IMR-90 (cell line): ENCODE results near the gene MAP2K5. TPM values are rescaled to one million over a fixed set of nuclear protein-coding genes. Genes with fewer than 3 reads are reported as not detected.

ENCODE experiments used
- ATAC-seq: fragments of 200-7000 bp; cut with Tn5 transposase; 2 replicates; pipeline ENCODE4 v1.9.1; 2020; ENCODE audit warnings: low read depth, mild to moderate bottlenecking, moderate library complexity
- BruUV-seq: library from RNA; stranded (reverse); fragments of 400-500 nt; replicated peaks from 2 replicates; lab custom pipeline; 2021; lab: Mats Ljungman, UMichigan
- CTCF ChIA-PET: fragments of 300-600 bp; formaldehyde crosslinking; extraction: SDS; loops from one replicate; lab custom pipeline; 2021; ENCODE audit warnings: antibody characterized with exemption; lab: Yijun Ruan, JAX
- POLR2A ChIA-PET: fragments of 300-600 bp; sonication (Branson Sonifier 250); formaldehyde crosslinking; loops from one replicate; lab custom pipeline; 2022; ENCODE audit warnings: antibody characterized with exemption; ENCODE audit not compliant: unreplicated experiment; lab: Charles Lee
- DNase-seq: peaks from one replicate; pipeline ENCODE4 v3.0.0; 2013
- H2AFZ ChIP-seq: replicated peaks from 2 replicates; pipeline ENCODE3; 2013; ENCODE audit warnings: low read length, mild to moderate bottlenecking; ENCODE audit not compliant: poor library complexity
- H2AK5ac ChIP-seq: 2 replicates; pipeline ENCODE4 v1.6.1; 2013; ENCODE audit warnings: low read depth, low read length, inconsistent platforms
- H2AK9ac ChIP-seq: replicated peaks from 2 replicates; pipeline ENCODE3; 2013; ENCODE audit warnings: mild to moderate bottlenecking, low read depth, low read length, moderate library complexity; ENCODE audit not compliant: poor library complexity
- H2BK120ac ChIP-seq: 2 replicates; pipeline ENCODE4 v1.6.1; 2013; ENCODE audit warnings: low read depth, low read length, inconsistent platforms
- H2BK15ac ChIP-seq: 3 replicates; pipeline ENCODE4 v1.6.1; 2013; ENCODE audit warnings: low read depth, low read length, inconsistent platforms
- H2BK20ac ChIP-seq: 2 replicates; pipeline ENCODE4 v1.6.1; 2013; ENCODE audit warnings: low read depth, mild to moderate bottlenecking, inconsistent platforms, low read length, moderate library complexity
- H2BK5ac ChIP-seq: 2 replicates; pipeline ENCODE4 v1.6.1; 2013; ENCODE audit warnings: mild to moderate bottlenecking, low read depth, low read length, inconsistent platforms; ENCODE audit not compliant: poor library complexity, severe bottlenecking
- H3K14ac ChIP-seq: replicated peaks from 2 replicates; pipeline ENCODE4 v1.6.1; 2013; ENCODE audit warnings: low read depth, low read length, inconsistent platforms
- H3K18ac ChIP-seq: 2 replicates; pipeline ENCODE4 v1.6.1; 2013; ENCODE audit warnings: low read depth, low read length, control low read depth
- H3K23ac ChIP-seq: 2 replicates; pipeline ENCODE4 v1.6.1; 2013; ENCODE audit warnings: low read depth, low read length, inconsistent platforms
- H3K27ac ChIP-seq: 2 replicates; pipeline ENCODE4 v1.5.1; 2013; ENCODE audit warnings: mild to moderate bottlenecking, control low read depth, low read length; ENCODE audit not compliant: insufficient read depth
- H3K27me3 ChIP-seq: 2 replicates; pipeline ENCODE4 v1.6.1; 2013; ENCODE audit warnings: low read length; ENCODE audit not compliant: control insufficient read depth, insufficient read depth
- H3K36me3 ChIP-seq: 2 replicates; pipeline ENCODE4 v1.6.1; 2013; ENCODE audit warnings: low read length, mixed read lengths; ENCODE audit not compliant: control insufficient read depth, insufficient read depth
- H3K4ac ChIP-seq: 2 replicates; pipeline ENCODE4 v1.6.1; 2013; ENCODE audit warnings: low read depth, low read length, inconsistent platforms
- H3K4me1 ChIP-seq: 2 replicates; pipeline ENCODE4 v1.6.1; 2013; ENCODE audit warnings: low read length, mixed read lengths; ENCODE audit not compliant: control insufficient read depth, insufficient read depth
- H3K4me2 ChIP-seq: 2 replicates; pipeline ENCODE4 v1.6.1; 2013; ENCODE audit warnings: low read depth, mild to moderate bottlenecking, control low read depth, low read length, moderate library complexity
- H3K4me3 ChIP-seq: 2 replicates; pipeline ENCODE4 v1.5.1; 2013; ENCODE audit warnings: low read depth, mild to moderate bottlenecking, control low read depth, low read length, moderate library complexity; ENCODE audit not compliant: insufficient read depth
- H3K56ac ChIP-seq: 2 replicates; pipeline ENCODE4 v1.6.1; 2013; ENCODE audit warnings: low read length, inconsistent platforms; ENCODE audit not compliant: insufficient read depth; ENCODE audit errors: extremely low read depth
- H3K79me1 ChIP-seq, 2 experiments: 2 replicates each; pipeline ENCODE4 v1.6.1; 2013; ENCODE audit warnings: low read length in 2 of 2, inconsistent platforms in 1 of 2, low read depth in 1 of 2
- H3K9ac ChIP-seq: 2 replicates; pipeline ENCODE4 v1.6.1; 2013; ENCODE audit warnings: low read depth, low read length, control low read depth
- H3K9me1 ChIP-seq: 2 replicates; pipeline ENCODE4 v1.6.1; 2013; ENCODE audit warnings: low read length, inconsistent platforms; ENCODE audit not compliant: insufficient read depth
- H3K9me3 ChIP-seq: 2 replicates; pipeline ENCODE4 v1.6.1; 2013; ENCODE audit warnings: low read length; ENCODE audit not compliant: control insufficient read depth, insufficient read depth
- H4K20me1 ChIP-seq: 2 replicates; pipeline ENCODE4 v1.6.1; 2013; ENCODE audit warnings: low read length, inconsistent platforms; ENCODE audit not compliant: insufficient read depth
- H4K5ac ChIP-seq: 2 replicates; pipeline ENCODE4 v1.6.1; 2013; ENCODE audit warnings: mild to moderate bottlenecking, low read depth, low read length, control low read depth
- H4K8ac ChIP-seq, 2 experiments: 2 replicates each; pipeline ENCODE4 v1.6.1; 2013; ENCODE audit warnings: low read depth in 2 of 2, low read length in 2 of 2, control low read depth in 1 of 2, inconsistent platforms in 1 of 2
- H4K91ac ChIP-seq: 2 replicates; pipeline ENCODE4 v1.6.1; 2013; ENCODE audit warnings: low read depth, low read length, inconsistent platforms; ENCODE audit not compliant: insufficient read depth
- BHLHE40 ChIP-seq: fragments of 150-350 bp; IDR thresholded peaks from 2 replicates; pipeline ENCODE4 v1.6.1; 2016; ENCODE audit warnings: mild to moderate bottlenecking, low read depth, low read length
- CEBPB ChIP-seq: IDR thresholded peaks from 2 replicates; pipeline ENCODE4 v1.6.1; 2012; ENCODE audit warnings: low read depth, low read length, improper control_type of control experiment
- CHD1 ChIP-seq: IDR thresholded peaks from 2 replicates; pipeline ENCODE4 v1.6.1; 2012; ENCODE audit warnings: low read depth, low read length, improper control_type of control experiment
- ELK1 ChIP-seq: fragments of 150-350 bp; IDR thresholded peaks from 2 replicates; pipeline ENCODE4 v1.6.1; 2016; ENCODE audit warnings: low read depth, mild to moderate bottlenecking, low read length, moderate library complexity, borderline replicate concordance
- FOS ChIP-seq: fragments of 150-350 bp; IDR thresholded peaks from 2 replicates; pipeline ENCODE4 v1.6.1; 2016; ENCODE audit warnings: low read depth, low read length
- MAZ ChIP-seq: IDR thresholded peaks from 2 replicates; pipeline ENCODE4 v1.6.1; 2012; ENCODE audit warnings: low read depth, mild to moderate bottlenecking, low read length, improper control_type of control experiment, moderate library complexity, borderline replicate concordance
- MXI1 ChIP-seq: IDR thresholded peaks from 2 replicates; pipeline ENCODE4 v1.6.1; 2012; ENCODE audit warnings: low read depth, mild to moderate bottlenecking, low read length, moderate library complexity, borderline replicate concordance
- POLR2A ChIP-seq: IDR thresholded peaks from 2 replicates; pipeline ENCODE4 v1.6.1; 2012; ENCODE audit warnings: mild to moderate bottlenecking, low read depth, low read length
- RAD21 ChIP-seq: IDR thresholded peaks from 2 replicates; pipeline ENCODE4 v1.6.1; 2012; ENCODE audit warnings: low read length, improper control_type of control experiment
- RCOR1 ChIP-seq: IDR thresholded peaks from 2 replicates; pipeline ENCODE4 v1.6.1; 2012; ENCODE audit warnings: mild to moderate bottlenecking, low read length, improper control_type of control experiment; ENCODE audit not compliant: insufficient replicate concordance
- USF2 ChIP-seq: fragments of 150-350 bp; IDR thresholded peaks from 2 replicates; pipeline ENCODE4 v1.6.1; 2017; ENCODE audit warnings: mild to moderate bottlenecking, antibody characterized with exemption, low read length, low read depth
- whole genome bisulfite sequencing, 2 experiments: methylation state at CpG; one replicate each; pipeline versions ENCODE4 v1.1.5 to v1.1.7; 2013; ENCODE audit warnings: missing lambda C conversion rate in 2 of 2; ENCODE audit not compliant: insufficient read length in 1 of 2; ENCODE audit errors: extremely low coverage in 2 of 2; 5-methylcytosine and 5-hydroxymethylcytosine counted together
- dilution Hi-C: fragments of 300-500 bp; cut with HindIII; formaldehyde crosslinking; loops from one replicate; pipeline ENCODE4 v1.14.3; 2018; ENCODE audit warnings: low sequenced_read_pairs; ENCODE audit not compliant: unreplicated experiment
- in situ Hi-C: fragments of 300-500 bp; cut with MboI; formaldehyde crosslinking; loops from 3 replicates; pipeline ENCODE4 v1.14.3; 2019; ENCODE audit warnings: low sequenced_read_pairs, inconsistent platforms, mixed read lengths
- intact Hi-C: fragments of 100-400 bp; cut with micrococcal nuclease; formaldehyde crosslinking; loops from 2 replicates; pipeline ENCODE4 v1.10.0; 2022
- polyA plus RNA-seq, 3 experiments: library from polyadenylated mRNA; depleted of rRNA; stranded (reverse); fragments of >200 nt; gene quantifications; 2 replicates each; pipeline ENCODE4 v1.2.3, GENCODE V29; 2012; ENCODE audit warnings: low replicate concordance in 1 of 3
- total RNA-seq: library from RNA; depleted of rRNA; stranded (reverse); fragments of >200 nt; gene quantifications from 2 replicates; pipeline ENCODE4 v1.2.3, GENCODE V29; 2012

MAP2K5 gene
- total and polyA plus RNA-seq, 2 of the 4 experiments (the other 2 are of a cell fraction) = 1.6 to 6.1 TPM

GRCh38 chr15:67822537-67823313 is 280.2 kb downstream of the MAP2K5 start:
- Histone ChIP-seq H2BK20ac (no peak overlapping the region), H4K8ac (no peak overlapping the region), H2AK9ac (no peak overlapping the region), H3K18ac (no peak overlapping the region), H4K20me1 (peaks cover 31% of the 10 kb centered on the region), H2BK15ac (no peak overlapping the region), H4K91ac (no peak overlapping the region), H3K27ac (no peak overlapping the region), H4K5ac (no peak overlapping the region), H3K4me3 (no peak overlapping the region), H3K4ac (no peak overlapping the region), H3K4me2 (no peak overlapping the region), H3K9me3 (peaks cover 22% of the 10 kb centered on the region), H2BK5ac (no peak overlapping the region), H3K79me1 (no peaks in the 10 kb centered on the region), H3K27me3 (peaks cover 92% of the 10 kb centered on the region), H3K14ac (no peak overlapping the region), H3K56ac (no peak overlapping the region), H3K9me1 (no peaks in the 10 kb centered on the region; the same call in 1 of the 2 replicates), H2AK5ac (no peak overlapping the region), H2AFZ (no peak overlapping the region), H3K9ac (no peak overlapping the region), H3K36me3 (no peaks in the 10 kb centered on the region), H2BK120ac (no peak overlapping the region), H3K4me1 (peaks cover 3% of the 10 kb centered on the region; the same call in 1 of the 2 replicates), H3K23ac (no peak overlapping the region)
- in situ Hi-C loops (no loop called here), intact Hi-C loops (no loop called here), dilution Hi-C loops (no loop called here)
- CTCF ChIA-PET = no interaction called here
- no TSS peak for BruUV-seq
- POLR2A ChIA-PET = interaction anchor here (0.6 kb wide), 1 partner anchor 331 kb away, joined by 4 read pairs; no protein-coding TSS in a partner anchor
- no peak for DNase-seq
- no peak for TF ChIP-seq MAZ
- TF ChIP-seq RCOR1 = no peak
- no peak for TF ChIP-seq BHLHE40
- no peak for TF ChIP-seq CEBPB
- TF ChIP-seq CHD1 = no peak
- TF ChIP-seq ELK1 = no peak
- no peak for TF ChIP-seq MXI1
- TF ChIP-seq POLR2A = no peak
- no peak for TF ChIP-seq USF2
- no peak for TF ChIP-seq FOS
- TF ChIP-seq RAD21 = no peak
- WGBS, 2 experiments = 4% methylated on average over 23 of the region's 46 CpGs; no CpG with 5 or more reads in 1 of the 2 experiments
- ATAC-seq = no peak
